Hepatic stellate cell (primary cell): Measurements from ENCODE around the gene LENG8.

Source experiments
- DNase-seq: peaks from one replicate; pipeline ENCODE4 v3.0.0; 2011; ENCODE audit warnings: low spot score

LENG8 gene

DNA sequence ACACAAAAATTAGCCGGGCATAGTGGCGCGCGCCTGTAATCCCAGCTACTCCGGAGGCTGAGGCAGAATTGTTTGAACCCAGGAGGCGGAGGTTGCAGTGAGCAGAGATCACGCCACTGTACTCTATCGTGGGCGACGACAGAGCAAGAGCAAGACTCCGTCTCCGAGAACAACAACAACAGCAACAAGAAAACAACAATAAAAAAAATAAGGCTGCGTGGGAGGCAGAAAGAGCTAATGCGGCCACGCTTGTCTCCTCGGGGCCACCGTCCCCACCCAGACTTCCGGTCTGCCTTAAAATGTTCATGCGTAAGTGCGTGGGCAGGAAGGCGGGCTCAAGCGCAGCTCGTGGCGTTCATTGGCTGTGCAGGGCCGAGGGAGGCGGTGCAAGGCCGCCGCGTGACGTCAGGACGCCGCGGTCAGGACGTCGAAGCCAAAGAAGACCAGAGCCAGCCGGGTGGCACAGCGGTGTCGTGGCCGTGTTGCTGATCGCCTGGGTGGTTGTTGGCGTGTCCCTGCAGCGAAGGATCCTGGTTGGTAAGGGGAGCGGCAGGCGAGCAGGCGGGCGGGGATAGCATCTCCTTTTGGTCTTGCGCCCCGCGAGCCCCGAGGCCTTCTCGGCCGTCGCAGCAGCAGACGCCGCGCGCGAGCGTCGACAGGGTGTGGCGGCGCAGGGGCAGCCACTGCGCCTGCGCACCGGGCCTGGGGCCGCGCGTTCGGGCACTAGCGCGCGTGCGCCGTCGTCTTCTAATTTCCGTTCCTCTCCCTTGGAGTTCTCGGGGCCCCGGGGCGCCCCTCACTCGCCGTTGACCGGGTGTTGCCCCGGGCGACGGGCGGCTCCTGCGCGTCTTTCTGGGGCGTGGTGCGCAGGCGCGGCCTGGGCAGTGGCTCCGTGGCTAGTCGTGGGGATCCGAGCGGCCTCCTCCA lies at the start of gene LENG8:
LENG8 (plus strand) TSS at position 426 of the 927 bp plus-strand sequence. CDS start 2,146 bp downstream, outside the sequence.
- peak; percentile 98 for DNase-seq

DNA sequence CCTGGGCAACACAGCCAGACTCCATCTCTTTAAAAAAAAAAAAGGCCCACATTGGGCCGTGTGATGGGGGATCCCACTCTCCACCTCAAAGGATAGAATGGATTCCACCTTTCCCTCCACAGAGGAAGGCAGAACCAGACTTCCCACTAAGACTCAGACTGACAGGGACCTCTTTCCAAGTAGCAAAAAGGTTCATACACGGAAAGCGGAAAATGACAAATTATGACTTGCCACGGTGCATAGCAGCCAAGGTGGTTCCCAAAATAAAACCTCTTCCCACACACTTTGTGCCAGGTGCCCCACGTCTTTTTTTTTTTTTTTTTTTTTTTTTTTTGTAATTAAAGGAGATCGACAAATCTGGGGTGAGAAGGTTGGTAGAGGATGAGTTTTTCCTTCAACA lies 48.1 kb upstream of the LENG8 start:
- DNase-seq, result no peak

- no peak for DNase-seq
Measured at GRCh38 chr19:54403054-54403453, 45.9 kb upstream of the LENG8 start.

- DNase-seq, result no peak
Measured at GRCh38 chr19:54405628-54406027, 43.4 kb upstream of the LENG8 start.

DNA sequence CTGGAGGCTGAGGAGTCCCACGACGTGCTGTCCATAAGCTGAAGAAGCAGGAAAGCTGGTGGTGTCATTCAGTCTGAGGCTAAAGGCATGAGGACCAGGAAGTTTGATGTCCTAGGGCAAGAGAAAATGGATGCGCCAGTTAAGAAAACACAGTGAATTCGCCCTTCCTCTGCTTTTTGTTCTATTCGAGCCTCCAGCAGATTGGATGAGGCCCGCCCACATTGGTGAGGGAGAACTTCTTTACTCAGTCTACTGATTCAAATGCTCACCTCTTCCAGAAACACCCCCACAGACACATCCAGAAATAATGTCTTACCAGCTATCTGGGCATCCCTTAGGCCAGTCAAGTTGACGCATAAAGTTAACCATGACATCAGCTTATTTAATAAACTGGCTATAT lies 41.2 kb upstream of the LENG8 start:
- no peak for DNase-seq

- no peak for DNase-seq
Measured at GRCh38 chr19:54408456-54409026, 40.5 kb upstream of the LENG8 start.

DNA sequence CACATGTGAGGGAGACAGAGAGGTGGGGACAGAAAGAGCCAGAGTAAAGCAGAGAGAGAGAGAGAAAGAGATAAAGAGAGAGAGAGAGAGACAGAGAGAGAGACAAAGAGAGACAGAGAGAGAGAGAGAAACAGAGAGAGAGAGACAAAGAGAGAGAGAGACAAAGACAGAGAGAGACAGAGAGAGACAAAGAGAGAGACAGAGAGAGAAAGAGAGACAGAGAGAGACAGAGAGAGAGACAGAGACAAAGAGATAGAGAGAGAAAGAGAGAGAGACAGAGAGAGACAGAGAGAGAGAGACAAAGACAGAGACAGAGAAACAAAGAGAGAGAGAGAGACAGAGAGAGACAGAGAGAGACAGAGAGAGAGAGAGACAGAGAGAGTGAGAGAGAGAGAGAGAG lies 38.0 kb upstream of the LENG8 start:
- DNase-seq, result no peak

DNA sequence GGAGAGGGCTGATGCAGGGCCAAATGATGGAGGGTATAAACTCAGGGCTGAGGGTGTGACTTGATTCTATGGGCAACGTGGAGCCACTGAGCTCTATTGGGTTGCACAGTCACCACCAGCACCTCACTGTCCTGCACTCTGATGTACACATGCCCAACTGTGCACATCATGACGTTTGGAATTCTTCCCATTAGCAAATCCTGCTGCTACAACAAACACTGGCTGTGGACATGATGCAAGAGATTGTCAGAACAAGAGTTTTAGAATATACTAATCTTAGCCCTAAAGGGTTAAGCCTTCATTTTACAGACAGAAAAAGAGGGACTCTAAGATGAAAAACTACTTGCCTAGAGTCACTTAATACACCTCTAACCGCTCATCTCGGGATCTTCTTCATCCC lies 36.1 kb upstream of the LENG8 start:
- DNase-seq, result no peak

GRCh38 chr19:54414156-54414555 lies 34.8 kb upstream of the LENG8 start:
- no peak for DNase-seq

DNA sequence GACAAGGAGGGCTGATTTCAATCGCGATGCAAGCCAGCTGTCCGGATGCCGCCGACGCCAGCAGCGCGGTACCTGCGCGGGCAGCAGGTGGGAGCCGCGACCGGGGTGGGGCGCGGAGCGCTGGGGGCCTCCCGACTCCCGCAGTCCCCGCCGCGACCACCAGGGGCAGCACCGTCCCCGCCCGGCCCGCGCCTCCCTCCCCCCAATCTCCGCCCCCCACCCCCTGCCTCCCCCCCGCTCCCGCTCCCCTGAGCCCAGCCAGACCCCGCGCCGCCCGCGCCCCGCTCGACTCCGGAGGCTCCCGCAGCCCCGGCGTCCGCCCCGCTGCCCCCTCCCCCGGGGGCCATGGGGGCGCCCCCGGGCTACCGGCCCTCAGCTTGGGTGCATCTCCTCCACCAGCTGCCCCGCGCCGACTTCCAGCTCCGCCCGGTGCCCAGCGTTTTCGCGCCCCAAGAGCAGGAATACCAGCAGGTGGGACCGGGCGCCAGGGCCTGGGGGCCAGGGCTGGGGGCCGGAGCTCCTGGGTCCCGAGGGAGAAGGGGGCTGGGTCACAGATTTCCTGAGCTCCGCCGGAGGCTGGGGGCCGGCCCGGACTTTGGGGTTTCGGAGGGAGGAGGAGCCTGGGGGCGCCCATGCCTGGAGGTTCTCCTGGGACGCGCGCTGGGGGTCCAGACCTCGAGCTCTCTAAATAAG lies 33.6 kb upstream of the LENG8 start, which contains the start of gene TTYH1:
TTYH1 (plus strand) TSS at position 257 of the 693 bp plus-strand sequence; CDS start at position 346, 89 bp downstream.
- peak; percentile 13 for DNase-seq

DNA sequence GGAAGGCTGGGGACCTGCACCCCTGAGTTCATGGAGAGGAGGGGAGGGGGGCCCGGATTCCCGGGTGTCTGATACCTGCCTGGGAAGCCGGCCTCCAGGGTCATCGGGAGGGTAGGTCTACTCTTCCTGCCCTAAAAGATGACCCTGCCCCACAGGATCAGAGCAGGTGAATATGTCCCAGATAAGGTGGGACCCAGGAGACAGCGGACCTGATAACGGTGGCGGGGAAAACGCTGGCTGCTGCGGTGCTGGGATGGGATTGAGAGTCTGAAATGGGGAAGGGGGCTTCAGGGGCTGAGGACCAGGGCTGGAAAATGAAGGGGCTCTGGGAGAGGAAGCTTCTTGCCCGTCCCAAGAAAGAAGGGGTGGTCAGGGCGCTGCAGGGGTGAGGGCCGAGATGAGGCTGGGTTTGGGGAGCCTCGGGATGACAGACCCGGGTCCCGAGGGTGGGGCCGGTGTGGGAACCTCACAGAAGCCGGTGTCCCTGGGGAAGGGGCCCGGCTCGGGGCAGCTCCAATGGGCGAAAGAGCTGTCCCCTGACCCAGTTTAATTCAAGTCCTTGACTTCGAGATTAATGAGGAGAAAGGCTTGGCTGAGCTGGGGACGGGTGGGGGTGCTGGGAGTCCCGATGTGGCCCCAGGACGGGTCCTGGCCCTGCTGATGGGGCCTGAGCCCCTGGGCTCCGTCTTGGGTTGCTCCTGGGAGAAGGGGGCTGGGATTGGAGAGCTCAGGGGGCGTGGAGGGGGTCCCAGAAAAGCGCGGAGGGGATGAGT lies 32.9 kb upstream of the LENG8 start:
- DNase-seq, result peak; percentile 29

DNA sequence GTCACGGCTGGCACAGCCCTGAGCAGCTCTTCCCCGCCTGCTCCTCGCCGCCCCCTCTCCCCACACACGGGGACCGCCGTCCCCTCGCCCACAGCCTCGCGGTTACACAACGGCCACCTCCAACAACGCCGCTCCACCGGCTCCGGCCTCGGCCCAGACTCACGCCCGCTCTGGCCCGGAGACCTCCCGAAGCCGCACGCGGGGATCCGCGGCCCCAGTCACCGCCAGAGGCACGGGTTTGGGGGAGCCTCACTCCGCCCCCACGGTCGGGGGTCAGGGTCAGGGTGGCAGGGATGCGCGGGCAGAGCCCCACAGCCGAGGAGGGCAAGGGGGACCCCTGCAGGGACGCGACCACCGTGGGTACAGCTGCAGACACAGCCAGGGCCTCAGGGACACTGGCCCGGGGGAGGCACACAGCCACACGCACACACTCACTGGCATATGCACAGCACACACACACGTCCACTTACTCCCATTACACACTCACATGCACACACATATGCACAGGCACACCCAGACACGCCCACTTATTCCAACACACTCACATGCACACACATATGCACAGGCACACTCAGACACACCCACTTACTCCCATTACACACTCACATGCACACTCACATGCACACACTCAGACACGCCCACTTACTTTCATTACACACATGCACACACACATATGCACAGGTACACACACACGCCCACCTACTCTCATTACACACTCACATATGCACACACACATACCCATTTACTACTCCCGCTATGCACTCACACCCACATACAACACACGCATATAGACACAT lies 32.1 kb upstream of the LENG8 start:
- peak; percentile 4 for DNase-seq

- peak; percentile 83 for DNase-seq
Measured at GRCh38 chr19:54418030-54418929, 30.7 kb upstream of the LENG8 start.

- peak; percentile 6 for DNase-seq
Measured at GRCh38 chr19:54418930-54419800, 29.8 kb upstream of the LENG8 start.

DNA sequence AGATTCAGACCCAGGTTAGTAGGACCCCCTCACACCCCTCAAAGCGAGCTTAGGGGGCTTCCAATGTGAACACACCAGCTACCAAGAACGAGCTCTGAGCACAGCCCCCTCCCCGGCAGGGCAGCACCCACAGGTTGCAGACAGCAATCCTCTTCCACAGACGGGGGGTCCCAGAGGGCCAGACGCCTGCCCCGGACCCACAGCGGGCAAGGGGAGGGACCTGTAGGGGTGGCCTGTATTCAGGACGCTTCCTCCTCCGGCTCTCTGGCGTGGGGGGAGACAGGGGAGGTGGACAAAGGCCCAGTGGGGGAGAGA lies 29.0 kb upstream of the LENG8 start:
- DNase-seq, result no peak

DNA sequence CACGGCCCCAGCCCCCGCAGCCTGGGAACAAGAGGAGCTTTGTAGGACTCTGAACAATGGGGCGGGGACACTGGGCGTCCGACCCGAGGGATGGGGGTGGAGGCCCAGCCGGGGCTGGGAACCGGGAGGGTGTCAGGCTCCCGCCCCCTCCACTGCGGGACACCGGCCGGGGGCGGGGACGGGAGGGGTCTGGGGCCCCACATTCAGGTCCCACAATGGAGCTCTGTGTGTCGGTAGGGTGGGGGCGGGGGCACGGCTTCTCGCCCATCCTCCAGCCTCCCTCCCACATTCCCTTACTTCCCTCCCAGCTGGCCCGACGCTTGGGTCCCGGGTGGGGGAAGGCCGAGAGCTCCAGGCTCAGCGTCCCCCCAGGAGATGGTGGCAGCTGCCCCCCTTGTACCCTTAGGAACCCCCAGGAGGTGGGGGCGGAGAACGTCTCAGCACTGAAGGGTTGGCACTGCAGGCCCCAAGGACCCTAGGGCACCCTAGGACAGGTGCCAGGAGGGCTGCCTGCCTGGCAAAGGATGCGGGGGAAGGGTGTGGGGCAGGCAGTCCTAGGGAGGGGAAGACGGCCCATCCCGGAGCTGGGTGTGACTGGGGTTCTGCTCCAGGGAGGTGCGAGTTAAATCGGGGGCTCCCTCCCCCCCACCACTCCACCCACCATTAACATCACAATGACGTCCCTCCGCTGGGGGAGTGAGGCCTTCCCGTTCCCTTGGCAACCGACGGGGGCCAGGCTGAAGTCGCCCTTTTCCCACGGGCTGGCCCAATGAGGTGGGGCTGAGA lies 28.4 kb upstream of the LENG8 start:
- DNase-seq, result no peak

GRCh38 chr19:54421169-54421516 lies 27.9 kb upstream of the LENG8 start:
- DNase-seq, result no peak

DNA sequence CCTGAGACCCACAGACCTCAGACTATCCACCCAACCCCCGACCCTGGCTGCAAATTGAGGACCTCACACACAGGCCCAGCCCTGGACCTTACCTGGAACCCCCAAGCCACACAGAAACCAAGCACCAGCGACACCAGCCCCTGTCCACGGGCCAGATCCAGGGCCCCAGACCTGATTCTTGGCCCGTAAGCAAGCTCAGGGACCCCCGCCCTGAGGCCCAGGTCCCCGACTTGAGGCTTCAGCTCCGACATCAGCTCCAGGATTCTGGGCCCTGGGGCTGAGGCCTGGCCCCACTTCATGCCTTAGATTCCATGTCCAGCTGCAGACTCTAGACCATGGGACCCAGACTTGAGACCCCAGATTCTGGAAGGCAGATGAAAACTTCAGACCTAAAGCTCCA lies 27.5 kb upstream of the LENG8 start:
- DNase-seq, result no peak

DNA sequence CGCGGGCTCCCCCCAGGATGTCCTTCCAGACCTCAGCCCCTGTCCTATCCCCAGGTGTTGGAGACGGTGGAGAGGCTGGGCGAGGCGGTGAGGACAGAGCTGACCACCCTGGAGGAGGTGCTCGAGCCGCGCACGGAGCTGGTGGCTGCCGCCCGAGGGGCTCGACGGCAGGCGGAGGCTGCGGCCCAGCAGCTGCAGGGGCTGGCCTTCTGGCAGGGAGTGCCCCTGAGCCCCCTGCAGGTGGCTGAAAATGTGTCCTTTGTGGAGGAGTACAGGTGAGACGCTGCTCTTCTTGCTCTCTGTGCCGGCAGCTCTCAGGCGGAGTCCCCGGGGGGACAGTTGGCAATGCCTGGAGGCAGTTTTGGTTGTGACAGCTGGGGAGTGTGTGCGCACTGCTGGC lies 26.9 kb upstream of the LENG8 start:
- DNase-seq, result no peak
